AG09319 (cell line): ENCODE measurements around the gene PSMA6.

Experiments used
- DNase-seq: peaks from one replicate; pipeline ENCODE4 v3.0.0-alpha.2; 2010; ENCODE audit warnings: low read depth; ENCODE audit errors: extremely low read depth
- TF ChIP-seq, protein P1 (sequence below): IDR thresholded peaks from 2 replicates; pipeline ENCODE4 v1.5.1; 2011; ENCODE audit warnings: low read depth, mild to moderate bottlenecking, inconsistent platforms, low read length, moderate library complexity

Gene PSMA6

GRCh38 chr14:35292051-35292769, at the start of gene PSMA6:
PSMA6 (plus strand) TSS chr14:35292382; CDS start chr14:35292477, 95 bp downstream.
- TF ChIP-seq, protein P1, sequence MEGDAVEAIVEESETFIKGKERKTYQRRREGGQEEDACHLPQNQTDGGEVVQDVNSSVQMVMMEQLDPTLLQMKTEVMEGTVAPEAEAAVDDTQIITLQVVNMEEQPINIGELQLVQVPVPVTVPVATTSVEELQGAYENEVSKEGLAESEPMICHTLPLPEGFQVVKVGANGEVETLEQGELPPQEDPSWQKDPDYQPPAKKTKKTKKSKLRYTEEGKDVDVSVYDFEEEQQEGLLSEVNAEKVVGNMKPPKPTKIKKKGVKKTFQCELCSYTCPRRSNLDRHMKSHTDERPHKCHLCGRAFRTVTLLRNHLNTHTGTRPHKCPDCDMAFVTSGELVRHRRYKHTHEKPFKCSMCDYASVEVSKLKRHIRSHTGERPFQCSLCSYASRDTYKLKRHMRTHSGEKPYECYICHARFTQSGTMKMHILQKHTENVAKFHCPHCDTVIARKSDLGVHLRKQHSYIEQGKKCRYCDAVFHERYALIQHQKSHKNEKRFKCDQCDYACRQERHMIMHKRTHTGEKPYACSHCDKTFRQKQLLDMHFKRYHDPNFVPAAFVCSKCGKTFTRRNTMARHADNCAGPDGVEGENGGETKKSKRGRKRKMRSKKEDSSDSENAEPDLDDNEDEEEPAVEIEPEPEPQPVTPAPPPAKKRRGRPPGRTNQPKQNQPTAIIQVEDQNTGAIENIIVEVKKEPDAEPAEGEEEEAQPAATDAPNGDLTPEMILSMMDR: no peak
- DNase-seq: peak; percentile 97

- TF ChIP-seq, protein P1: no peak
- no peak for DNase-seq
Measured at GRCh38 chr14:35242599-35243311, 49.4 kb upstream of the PSMA6 start.

GRCh38 chr14:35243956-35244355, 48.2 kb upstream of the PSMA6 start:
- TF ChIP-seq, protein P1: no peak
- DNase-seq: no peak

DNA sequence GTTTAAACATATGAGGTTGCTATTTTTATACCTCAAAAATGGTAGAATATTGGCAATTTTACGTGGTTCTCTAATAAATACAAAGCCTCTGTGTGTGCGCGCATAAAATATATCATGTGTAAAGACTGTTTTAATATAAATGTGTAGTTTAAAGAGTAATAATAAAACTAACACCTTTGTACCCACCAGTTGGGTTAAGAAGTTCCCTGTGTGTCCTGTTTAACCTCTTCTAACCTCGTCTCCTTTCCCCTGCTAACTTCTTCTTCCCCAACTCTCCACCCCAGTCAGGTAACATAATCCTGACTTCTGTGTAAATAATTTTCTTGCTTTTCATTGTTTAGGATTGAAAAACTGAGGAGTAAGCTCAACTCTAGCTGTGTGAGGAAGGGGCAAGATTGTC, 47.6 kb upstream of the PSMA6 start:
- no peak for DNase-seq
- TF ChIP-seq, protein P1: no peak

- TF ChIP-seq, protein P1: no peak
- DNase-seq: no peak
Measured at GRCh38 chr14:35245051-35245450, 47.1 kb upstream of the PSMA6 start.

DNA sequence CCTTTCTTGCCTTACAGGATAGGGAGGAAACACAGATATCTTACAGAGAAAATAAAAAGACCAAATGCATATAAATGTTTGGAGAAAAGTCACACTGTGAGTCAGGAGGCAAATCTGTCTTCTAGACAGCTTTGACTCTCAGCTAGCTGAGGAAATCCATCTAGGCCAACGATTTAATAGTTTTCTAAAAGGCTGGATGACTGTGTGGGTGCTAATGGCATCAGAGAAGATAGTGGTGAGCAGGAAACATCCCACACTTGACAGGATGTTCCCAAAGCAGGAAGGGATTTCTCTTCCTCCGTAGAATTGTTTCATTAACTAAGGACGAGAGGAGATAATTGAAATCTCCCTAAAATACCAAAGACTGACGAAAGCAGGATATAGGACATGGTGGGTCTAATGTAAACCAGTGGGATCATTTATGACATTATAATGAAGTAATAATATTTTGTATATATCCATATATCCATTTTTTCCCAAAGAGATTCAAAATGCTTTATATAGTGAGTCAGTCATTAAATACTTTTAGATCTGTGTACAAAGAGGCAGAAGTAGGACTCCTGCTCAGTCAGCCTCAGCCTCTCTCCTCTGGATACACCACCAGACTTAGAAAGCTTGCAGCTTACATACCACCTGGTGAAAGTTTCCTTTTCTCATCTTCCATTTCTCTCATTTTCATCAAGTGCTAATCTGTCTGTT, 44.3 kb upstream of the PSMA6 start:
- TF ChIP-seq, protein P1: no peak
- DNase-seq: no peak

DNA sequence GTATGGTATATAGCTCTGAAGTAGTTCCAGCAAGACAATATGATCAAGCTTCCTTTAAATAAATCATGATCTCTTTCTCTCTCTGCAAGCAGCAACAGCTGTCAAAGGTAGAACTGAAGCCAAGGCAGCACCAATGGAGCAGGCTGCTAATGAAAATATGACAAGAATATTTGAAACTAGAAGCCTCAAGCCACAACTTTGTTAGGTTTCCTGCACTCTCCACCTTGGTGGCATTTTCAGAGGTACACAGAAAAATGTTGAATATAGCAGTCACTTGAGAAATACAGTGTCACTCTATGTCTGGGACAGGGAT, 43.8 kb upstream of the PSMA6 start:
- TF ChIP-seq, protein P1: no peak
- DNase-seq: no peak
